GM11168 (cell line): ENCODE results near the gene GALNT2.

Experiments
- in situ Hi-C: fragments of 300-500 bp; cut with MboI; formaldehyde crosslinking; loops from one replicate; pipeline ENCODE4 v1.12.0; 2022; ENCODE audit warnings: low sequenced_read_pairs; ENCODE audit not compliant: unreplicated experiment

GALNT2 gene

GRCh38 chr1:230197644-230198567 is 130.9 kb downstream of the GALNT2 start:
- in situ Hi-C loops: no loop called here

GRCh38 chr1:230199034-230199433 is 132.0 kb downstream of the GALNT2 start:
- in situ Hi-C loops: no loop called here

GRCh38 chr1:230199554-230199953 is 132.5 kb downstream of the GALNT2 start:
- in situ Hi-C loops: no loop called here

- in situ Hi-C loops: no loop called here
These were observed 133.2 kb downstream of the GALNT2 start for GRCh38 chr1:230200276-230200675.

- in situ Hi-C loops: no loop called here
These were observed 134.4 kb downstream of the GALNT2 start for GRCh38 chr1:230201445-230201844.

GRCh38 chr1:230204842-230205241 is 137.8 kb downstream of the GALNT2 start:
- in situ Hi-C loops: no loop called here

- in situ Hi-C loops: no loop called here
These were observed 138.7 kb downstream of the GALNT2 start for GRCh38 chr1:230205719-230206198.

- in situ Hi-C loops: no loop called here
These were observed 139.2 kb downstream of the GALNT2 start for GRCh38 chr1:230206207-230206606.

GRCh38 chr1:230206976-230207375 is 139.9 kb downstream of the GALNT2 start:
- in situ Hi-C loops: no loop called here

GRCh38 chr1:230207598-230207997 is 140.6 kb downstream of the GALNT2 start:
- in situ Hi-C loops: no loop called here

- in situ Hi-C loops: no loop called here
These were observed 141.7 kb downstream of the GALNT2 start for GRCh38 chr1:230208619-230209261.

- in situ Hi-C loops: no loop called here
These were observed 143.4 kb downstream of the GALNT2 start for GRCh38 chr1:230210326-230210980.

- in situ Hi-C loops: no loop called here
These were observed 143.9 kb downstream of the GALNT2 start for GRCh38 chr1:230210981-230211336.

- in situ Hi-C loops: no loop called here
These were observed 144.6 kb downstream of the GALNT2 start for GRCh38 chr1:230211436-230212145.

GRCh38 chr1:230212405-230212936 is 145.4 kb downstream of the GALNT2 start:
- in situ Hi-C loops: no loop called here

- in situ Hi-C loops: no loop called here
These were observed 148.0 kb downstream of the GALNT2 start for GRCh38 chr1:230215031-230215430.

- in situ Hi-C loops: no loop called here
These were observed 148.5 kb downstream of the GALNT2 start for GRCh38 chr1:230215529-230215928.

- in situ Hi-C loops: no loop called here
These were observed 149.9 kb downstream of the GALNT2 start for GRCh38 chr1:230216896-230217295.

- in situ Hi-C loops: no loop called here
These were observed 151.6 kb downstream of the GALNT2 start for GRCh38 chr1:230218667-230219066.
